ENCODE data around the gene SPINDOC. TPM values are rescaled to one million over a fixed set of nuclear protein-coding genes. Genes with fewer than 3 reads are reported as not detected.

Gene SPINDOC
- total RNA-seq, 1 experiment from 2014 or later = 50.9 TPM

DNA sequence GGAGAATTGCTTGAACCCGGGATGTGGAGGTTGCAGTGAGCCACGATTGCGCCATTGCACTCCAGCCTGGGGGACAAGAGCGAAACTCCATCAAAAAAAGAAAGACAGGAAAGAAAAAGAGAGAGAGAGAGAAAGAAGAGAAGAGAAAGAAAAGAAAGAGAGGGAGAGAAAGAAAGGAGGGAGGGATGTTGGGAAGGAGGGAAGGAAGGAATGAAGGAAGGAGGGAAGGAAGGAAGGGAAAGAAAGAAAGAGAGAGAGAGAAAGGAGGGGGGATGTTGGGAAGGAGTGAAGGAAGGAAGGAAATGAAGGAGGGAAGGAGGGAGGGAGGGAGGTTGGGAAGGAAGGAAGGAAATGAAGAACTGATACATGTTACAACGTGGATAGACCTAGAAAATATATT, 12.3 kb upstream of the SPINDOC start (continued):
- no peak for TF ChIP-seq EGR1 (IDR thresholded peaks at IDR 0.05; ENCODE audit: low read depth)
- TF ChIP-seq ATF3 (IDR thresholded peaks at IDR 0.05) = no peak
- TF ChIP-seq ZBTB33 (IDR thresholded peaks at IDR 0.05; ENCODE audit: extremely low read depth, insufficient replicate concordance, low read length) = no peak
- TF ChIP-seq POLR2AphosphoS5 (IDR thresholded peaks at IDR 0.05; ENCODE audit: low read depth, low read length) = no peak
- TF ChIP-seq SIN3A (IDR thresholded peaks at IDR 0.05; ENCODE audit: low read depth) = no peak
- TF ChIP-seq JUND (IDR thresholded peaks at IDR 0.05) = no peak

GRCh38 chr11:63802637-63803414, 10.4 kb upstream of the SPINDOC start:
- Histone ChIP-seq H4K20me1 (ENCODE audit: insufficient read depth) (no peaks in the 10 kb centered on the region), H3K27ac (ENCODE audit: low read depth, low read length) (peak overlapping the region; percentile 36), H3K4me2 (ENCODE audit: low read length) (peak overlapping the region; percentile 62), H2AFZ (ENCODE audit: low read depth, low read length, poor library complexity, severe bottlenecking) (peak overlapping the region; percentile 59), H3K4me3 (replicated peaks in 1 of 2; ENCODE audit: low read depth in 1 of 2, low read length in 2 of 2) (peak overlapping the region in 1 of 2 experiments; percentile 18; a peak in 2 of 4 replicates), H3K36me3 (ENCODE audit: control insufficient read depth in 1 of 2, insufficient read depth in 2 of 2, low read length in 2 of 2) (no peaks in the 10 kb centered on the region), H3K9me3 (ENCODE audit: control insufficient read depth in 1 of 2, insufficient read depth in 1 of 2, low read depth in 1 of 2, low read length in 2 of 2) (no peaks in the 10 kb centered on the region), H3K79me2 (ENCODE audit: insufficient read depth, low read length) (no peaks in the 10 kb centered on the region), H3K27me3 (ENCODE audit: insufficient read depth, low read length) (no peaks in the 10 kb centered on the region), H3K9ac (ENCODE audit: low read length) (peak overlapping the region; percentile 32), H3K4me1 (ENCODE audit: control insufficient read depth in 1 of 2, insufficient read depth in 2 of 2, low read length in 2 of 2) (peaks cover 12 to 33% of the 10 kb centered on the region in 2 experiments; a peak in 3 of 4 replicates), H3K9me2 (ENCODE audit: insufficient read depth) (no peaks in the 10 kb centered on the region)
- CTCF ChIA-PET = interaction anchor here (1.0 to 2.3 kb wide), 3 partner anchors 9 to 515 kb away, joined by 3 to 6 read pairs (median 3); partner anchors contain the start of genes PRDX5 and ZFTA
- peak; percentile 63; the same call in 1 of the 2 replicates for TF ChIP-seq CBX3 (IDR thresholded peaks at IDR 0.05; ENCODE audit: low read depth)
- peak; percentile 56 for TF ChIP-seq SP1 (IDR thresholded peaks at IDR 0.05; ENCODE audit: low read depth)
- TF ChIP-seq FOSL1 (IDR thresholded peaks at IDR 0.05; ENCODE audit: low read depth) = peak; percentile 70
- TF ChIP-seq YY1 (IDR thresholded peaks at IDR 0.05; ENCODE audit: extremely low read depth, insufficient replicate concordance, low read depth, low read length) = no peak
- TF ChIP-seq, protein P1, sequence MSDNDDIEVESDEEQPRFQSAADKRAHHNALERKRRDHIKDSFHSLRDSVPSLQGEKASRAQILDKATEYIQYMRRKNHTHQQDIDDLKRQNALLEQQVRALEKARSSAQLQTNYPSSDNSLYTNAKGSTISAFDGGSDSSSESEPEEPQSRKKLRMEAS (IDR thresholded peaks at IDR 0.05) = peak; percentile 86
- TF ChIP-seq POLR2AphosphoS5 (IDR thresholded peaks at IDR 0.05; ENCODE audit: low read depth, low read length) = peak; percentile 33
- TF ChIP-seq SIN3A (IDR thresholded peaks at IDR 0.05; ENCODE audit: low read depth) = no peak
- peak; percentile 52 for TF ChIP-seq POLR2A (IDR thresholded peaks at IDR 0.05; ENCODE audit: borderline replicate concordance, extremely low read depth, insufficient read depth, insufficient read length)
- TF ChIP-seq ZBTB33 (IDR thresholded peaks at IDR 0.05; ENCODE audit: extremely low read depth, insufficient replicate concordance, low read length) = no peak
- TF ChIP-seq ZFX (IDR thresholded peaks at IDR 0.05) = 0 out of 2 replicates have a peak, but pooled peaks have one; percentile 22
- peak; percentile 51 for TF ChIP-seq JUND (IDR thresholded peaks at IDR 0.05)
- RAD21 ChIA-PET (ENCODE audit: low non-redundant PET in 1 of 2, low total read pairs in 2 of 2, uncharacterized antibody in 2 of 2, unreplicated experiment in 2 of 2) = interaction anchor here in 1 of 2 experiments (0.8 kb wide), 1 partner anchor 31 kb away, joined by 4 read pairs; no protein-coding TSS in a partner anchor
- DNase-seq (ENCODE audit: low read depth, low spot score) (peak; percentile 72), ATAC-seq (peak; percentile 90)
- intact Hi-C loops (cut with micrococcal nuclease) = no loop called here
- BruUV-seq (replicated peaks) = no TSS peak
- POLR2A ChIA-PET = interaction anchor here (0.6 to 1.2 kb wide), 9 partner anchors 8 to 442 kb away, joined by 3 to 5 read pairs (median 3); partner anchors contain the start of gene RCOR2
